Lower leg skin (tissue), 3 donors: ENCODE measurements around the gene SMIM29.

Experiments used
- POLR2A ChIP-seq, 2 donors: fragments of 450-650 bp; IDR thresholded peaks; one replicate each; pipeline ENCODE4 v1.6.1; 2016 to 2017; ENCODE audit warnings: antibody characterized with exemption in 2 of 2, mild to moderate bottlenecking in 1 of 2, moderate library complexity in 1 of 2
- TF ChIP-seq, protein P1 (sequence below), 3 donors: fragments of 450-650 bp; IDR thresholded peaks; one replicate each; pipeline ENCODE4 v1.5.1; 2016; ENCODE audit warnings: antibody characterized with exemption in 3 of 3, mild to moderate bottlenecking in 3 of 3, moderate library complexity in 2 of 3

DNA sequence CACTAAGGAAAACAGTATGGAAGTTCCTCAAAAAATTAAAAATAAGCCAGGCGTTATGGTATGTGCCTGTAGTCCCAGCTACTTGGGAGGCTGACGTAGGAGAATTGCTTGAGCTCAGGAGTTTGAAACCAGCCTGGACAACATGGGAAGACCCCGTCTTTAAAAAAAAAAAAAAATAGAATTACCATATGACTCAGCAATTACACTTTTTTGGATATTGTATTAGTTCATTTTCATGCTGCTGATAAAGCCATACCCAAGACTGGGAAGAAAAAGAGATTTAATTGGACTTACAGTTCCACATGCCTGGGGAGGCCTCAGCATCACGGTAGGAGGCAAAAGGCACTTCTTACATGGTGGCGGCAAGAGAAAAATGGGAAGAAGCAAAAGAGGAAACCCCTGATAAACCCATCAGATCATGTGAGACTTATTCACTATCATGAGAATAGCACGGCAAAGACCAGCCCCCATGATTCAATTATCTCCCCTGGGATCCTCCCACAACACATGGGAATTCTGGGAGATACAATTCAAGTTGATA lies 10.8 kb upstream of the SMIM29 start:
- TF ChIP-seq, protein P1, sequence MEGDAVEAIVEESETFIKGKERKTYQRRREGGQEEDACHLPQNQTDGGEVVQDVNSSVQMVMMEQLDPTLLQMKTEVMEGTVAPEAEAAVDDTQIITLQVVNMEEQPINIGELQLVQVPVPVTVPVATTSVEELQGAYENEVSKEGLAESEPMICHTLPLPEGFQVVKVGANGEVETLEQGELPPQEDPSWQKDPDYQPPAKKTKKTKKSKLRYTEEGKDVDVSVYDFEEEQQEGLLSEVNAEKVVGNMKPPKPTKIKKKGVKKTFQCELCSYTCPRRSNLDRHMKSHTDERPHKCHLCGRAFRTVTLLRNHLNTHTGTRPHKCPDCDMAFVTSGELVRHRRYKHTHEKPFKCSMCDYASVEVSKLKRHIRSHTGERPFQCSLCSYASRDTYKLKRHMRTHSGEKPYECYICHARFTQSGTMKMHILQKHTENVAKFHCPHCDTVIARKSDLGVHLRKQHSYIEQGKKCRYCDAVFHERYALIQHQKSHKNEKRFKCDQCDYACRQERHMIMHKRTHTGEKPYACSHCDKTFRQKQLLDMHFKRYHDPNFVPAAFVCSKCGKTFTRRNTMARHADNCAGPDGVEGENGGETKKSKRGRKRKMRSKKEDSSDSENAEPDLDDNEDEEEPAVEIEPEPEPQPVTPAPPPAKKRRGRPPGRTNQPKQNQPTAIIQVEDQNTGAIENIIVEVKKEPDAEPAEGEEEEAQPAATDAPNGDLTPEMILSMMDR (IDR thresholded peaks at IDR 0.05) = no peak
- no peak for TF ChIP-seq POLR2A (IDR thresholded peaks at IDR 0.05)
